Immature natural killer cell (primary cell): ENCODE results near the gene RBM6. TPM values are rescaled to one million over a fixed set of nuclear protein-coding genes. Genes with fewer than 3 reads are reported as not detected.

Source experiments
- DNase-seq, 3 donors: peaks; one replicate each; pipeline ENCODE4 v3.0.0; 2022; ENCODE audit warnings: mixed read lengths in 1 of 3
- H3K27ac Mint-ChIP-seq, 6 donors: one replicate each; pipeline ENCODE4 v1.8.0; 2020; ENCODE audit warnings: mixed read lengths in 6 of 6, mild to moderate bottlenecking in 5 of 6, inconsistent platforms in 4 of 6, moderate library complexity in 3 of 6
- H3K27me3 Mint-ChIP-seq, 3 donors: one replicate each; pipeline ENCODE4 v1.8.0; 2020 to 2021; ENCODE audit warnings: low read depth in 3 of 3, mild to moderate bottlenecking in 3 of 3, mixed read lengths in 3 of 3, moderate library complexity in 3 of 3, inconsistent platforms in 1 of 3
- H3K36me3 Mint-ChIP-seq, 3 donors: one replicate each; pipeline ENCODE4 v1.8.0; 2020; ENCODE audit warnings: mixed read lengths in 3 of 3, inconsistent platforms in 2 of 3, mild to moderate bottlenecking in 2 of 3
- H3K4me1 Mint-ChIP-seq, 2 donors: one replicate each; pipeline ENCODE4 v1.8.0; 2020; ENCODE audit warnings: inconsistent platforms in 2 of 2, mild to moderate bottlenecking in 2 of 2, mixed read lengths in 2 of 2, moderate library complexity in 1 of 2
- H3K4me3 Mint-ChIP-seq, 5 donors: one replicate each; pipeline ENCODE4 v1.8.0; 2020; ENCODE audit warnings: mild to moderate bottlenecking in 5 of 5, mixed read lengths in 5 of 5, inconsistent platforms in 3 of 5, moderate library complexity in 3 of 5
- H3K9me3 Mint-ChIP-seq, 6 donors: one replicate each; pipeline ENCODE4 v1.8.0; 2020; ENCODE audit warnings: mild to moderate bottlenecking in 6 of 6, mixed read lengths in 6 of 6, inconsistent platforms in 4 of 6, moderate library complexity in 3 of 6
- polyA plus RNA-seq, 3 donors: library from polyadenylated mRNA; unstranded; fragments of 300-500 nt; fragmentation: Illumina TruSeq; gene quantifications; one replicate each; pipeline ENCODE4 v1.2.3, GENCODE V29; 2021

RBM6 gene
- polyA plus RNA-seq, 3 donors from 2014 or later: 7.5 to 39.7 (median 19.2) TPM

DNA sequence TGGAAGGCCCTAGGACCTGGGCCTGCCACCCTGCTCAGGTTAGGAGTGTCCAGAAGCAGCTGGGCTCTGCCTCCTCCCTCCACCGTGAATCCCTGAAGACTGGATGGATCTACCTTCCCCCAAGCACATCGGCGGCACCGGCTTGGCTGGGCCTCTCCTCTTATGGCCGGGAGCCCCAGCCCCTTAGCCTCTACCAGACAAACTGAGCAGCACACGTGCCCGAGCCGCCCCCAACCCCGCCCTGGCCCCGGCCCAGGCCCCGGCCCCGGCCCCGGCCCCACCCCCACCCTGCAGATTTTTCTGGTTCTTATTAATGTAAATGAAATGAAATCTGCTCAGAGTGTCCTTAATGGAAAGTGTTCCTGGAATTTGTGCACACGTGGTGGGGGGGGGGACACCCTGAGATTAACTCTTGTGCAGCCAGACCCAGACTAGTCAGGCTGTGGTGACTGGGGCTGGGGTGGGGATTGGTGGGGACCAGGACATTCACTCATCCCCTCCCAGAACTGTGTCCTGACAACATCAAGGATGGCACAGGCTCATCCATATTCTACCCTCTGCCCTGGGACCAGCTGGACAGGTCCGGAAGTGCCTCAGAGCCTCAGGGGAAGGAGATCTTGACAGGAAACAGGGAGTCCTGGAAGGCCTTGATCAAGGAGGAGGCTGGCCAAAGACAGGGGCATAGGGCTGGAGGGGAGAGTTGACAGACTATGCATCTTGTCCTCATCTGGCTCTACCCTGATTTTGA is 184.3 kb downstream of the RBM6 start:
- H3K4me1 Mint-ChIP-seq: peaks cover 0 to 3% of the 10 kb centered on the region in 2 donors
- peaks cover 3 to 5% (median 4%) of the 10 kb centered on the region in 3 donors for H3K27me3 Mint-ChIP-seq
- H3K9me3 Mint-ChIP-seq: no peaks in the 10 kb centered on the region
- peaks cover 0 to 7% (median 0%) of the 10 kb centered on the region in 3 donors for H3K36me3 Mint-ChIP-seq
- no peak overlapping the region for H3K27ac Mint-ChIP-seq
- no peak overlapping the region for H3K4me3 Mint-ChIP-seq
- no peak for DNase-seq

DNA sequence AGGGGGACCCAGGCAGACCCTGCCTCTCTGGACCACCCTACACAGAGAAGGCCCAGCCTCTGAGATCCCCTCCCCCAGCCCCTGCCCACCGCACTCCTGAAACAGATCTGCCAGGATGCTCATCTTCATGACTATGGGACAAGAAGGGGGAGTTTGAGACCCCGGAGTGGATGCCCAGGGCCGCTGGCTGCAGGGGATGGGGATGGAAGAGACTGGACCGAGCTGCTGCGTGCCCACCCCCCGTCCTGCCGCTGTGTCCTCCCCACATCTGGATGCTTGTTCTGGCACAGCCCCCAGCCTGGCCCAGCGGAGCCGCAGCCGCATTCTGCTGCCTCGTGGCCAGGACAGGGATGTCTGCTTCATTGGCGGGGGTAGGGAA is 184.8 kb downstream of the RBM6 start:
- Mint-ChIP-seq H3K27ac (no peak overlapping the region), H3K9me3 (no peaks in the 10 kb centered on the region), H3K4me3 (no peak overlapping the region), H3K4me1 (peaks cover 0 to 3% of the 10 kb centered on the region in 2 donors), H3K27me3 (peaks cover 3 to 5% (median 4%) of the 10 kb centered on the region in 3 donors), H3K36me3 (peaks cover 0 to 7% (median 0%) of the 10 kb centered on the region in 3 donors)
- no peak for DNase-seq

DNA sequence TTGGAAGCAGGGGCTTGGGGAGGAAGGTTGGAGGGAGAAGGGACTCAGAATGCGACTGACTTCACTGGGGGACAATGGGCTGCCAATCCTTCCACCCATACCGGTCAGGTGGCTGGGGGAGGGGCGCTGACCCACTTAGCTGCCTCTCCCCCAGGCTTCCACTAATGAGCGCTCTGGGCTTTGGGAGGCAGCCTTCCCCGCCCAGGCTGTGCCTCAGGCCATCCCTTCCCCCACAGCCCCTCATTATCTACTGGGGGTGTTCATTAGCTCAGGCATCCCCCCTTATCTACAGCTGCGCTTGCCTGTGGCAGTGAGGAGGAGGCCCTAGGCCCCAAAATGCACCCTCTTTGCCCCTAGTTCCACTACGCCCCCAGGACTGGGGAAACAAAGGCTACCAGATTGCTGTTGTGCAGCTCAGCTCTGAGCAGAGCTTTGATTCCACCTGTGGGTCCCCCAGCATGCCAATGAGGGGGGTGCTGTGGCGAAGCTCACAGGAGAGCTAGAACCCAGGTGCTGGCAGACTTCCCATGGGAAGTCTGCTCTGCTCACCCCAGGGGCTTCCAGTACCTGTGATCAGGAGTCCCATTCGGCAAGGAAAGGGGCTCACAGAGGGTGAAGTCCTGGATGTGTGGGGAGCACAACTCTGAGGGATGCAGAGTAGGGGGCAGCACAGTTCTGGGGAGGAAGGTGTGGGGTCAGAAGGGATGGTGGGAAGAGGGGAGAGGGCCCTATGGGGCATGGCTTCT is 185.8 kb downstream of the RBM6 start:
- peaks cover 3 to 4% (median 3%) of the 10 kb centered on the region in 3 donors for H3K27me3 Mint-ChIP-seq
- no peaks in the 10 kb centered on the region for H3K9me3 Mint-ChIP-seq

DNA sequence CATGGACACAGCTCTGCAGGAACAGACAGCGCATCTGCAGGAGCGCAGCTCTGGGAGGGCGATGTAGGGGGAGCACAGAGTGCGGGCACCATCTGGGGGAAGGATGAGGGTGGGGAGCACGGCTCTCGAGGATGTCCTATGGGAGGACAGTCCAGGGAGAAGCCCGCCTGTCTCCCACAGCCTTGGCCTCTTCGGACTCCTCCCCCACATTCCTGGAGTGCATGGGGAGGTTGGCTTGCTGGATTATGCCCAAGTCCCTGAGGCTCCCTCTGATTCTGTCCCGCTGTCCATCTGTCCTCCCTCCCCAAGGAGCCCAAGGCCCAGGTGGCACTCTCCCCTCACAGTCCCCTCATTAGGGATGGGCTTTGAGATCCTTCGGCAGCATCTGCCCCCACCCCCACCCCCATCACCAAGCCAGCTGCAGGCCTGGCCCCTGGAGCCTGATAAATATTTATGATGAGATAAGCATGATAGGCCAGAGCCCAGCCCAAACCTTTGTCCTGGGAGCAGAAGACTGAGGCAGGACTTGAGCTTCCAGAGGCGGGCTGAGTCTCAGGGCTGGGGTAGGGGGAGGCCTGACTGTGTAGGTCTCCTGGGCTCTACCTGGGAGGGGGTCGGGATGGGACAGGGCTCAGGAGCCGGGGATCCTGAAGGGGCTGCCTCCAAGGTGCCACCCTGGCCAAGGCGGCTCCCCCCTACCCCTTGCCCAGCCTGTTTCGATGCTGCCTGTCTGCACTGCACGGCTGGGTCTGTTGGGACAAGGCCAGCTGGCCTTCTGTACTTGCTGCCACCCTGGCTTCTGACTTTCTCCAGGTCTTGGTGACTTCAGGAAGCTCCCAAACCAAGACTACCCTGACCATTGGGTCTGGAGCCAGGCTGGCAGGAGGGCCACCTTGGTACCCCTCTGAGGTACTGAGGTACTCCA is 186.6 kb downstream of the RBM6 start:
- H3K9me3 Mint-ChIP-seq: no peaks in the 10 kb centered on the region
- peaks cover 3 to 4% (median 3%) of the 10 kb centered on the region in 3 donors for H3K27me3 Mint-ChIP-seq
- DNase-seq: no peak
- peaks cover 0 to 2% of the 10 kb centered on the region in 2 donors for H3K4me1 Mint-ChIP-seq
- no peak overlapping the region for H3K4me3 Mint-ChIP-seq
- no peaks in the 10 kb centered on the region for H3K36me3 Mint-ChIP-seq
- H3K27ac Mint-ChIP-seq: no peak overlapping the region

More for the DNA sequence above, 185.8 kb downstream of the RBM6 start:
- peaks cover 0 to 3% of the 10 kb centered on the region in 2 donors for H3K4me1 Mint-ChIP-seq
- no peaks in the 10 kb centered on the region for H3K36me3 Mint-ChIP-seq
- DNase-seq: no peak
- no peak overlapping the region for H3K27ac Mint-ChIP-seq
- no peak overlapping the region for H3K4me3 Mint-ChIP-seq

Other genes with a start within 250 kb of the RBM6 start
- 1 to 10 TPM in 2 of 3 donors, not detected in 1; 1.5 to 1.7 TPM for gene AMIGO3, start 220.5 kb upstream of the RBM6 start, polyA plus RNA-seq
- 10 to 100 TPM; 13.5 to 35.2 (median 32.5) TPM for gene GMPPB, start 216.2 kb upstream of the RBM6 start, polyA plus RNA-seq
- 10 to 100 TPM; 18.2 to 43.6 (median 23.7) TPM for gene IP6K1, start 153.6 kb upstream of the RBM6 start, polyA plus RNA-seq
- not detected for gene CDHR4, start 140.3 kb upstream of the RBM6 start, polyA plus RNA-seq
- gene INKA1, start 136.9 kb upstream of the RBM6 start, polyA plus RNA-seq: 1 to 10 TPM in 1 of 3 donors, not detected in 2; 1.2 TPM
- gene UBA7, start 126.2 kb upstream of the RBM6 start, polyA plus RNA-seq: 10 to 100 TPM; 28.5 to 72.6 (median 54.7) TPM
- 1 to 10 TPM in 2 of 3 donors, not detected in 1; 1.4 to 1.5 TPM for gene TRAIP, start 83.6 kb upstream of the RBM6 start, polyA plus RNA-seq
- not detected for gene CAMKV, start 70.2 kb upstream of the RBM6 start, polyA plus RNA-seq
- gene MST1R, start 36.3 kb upstream of the RBM6 start, polyA plus RNA-seq: 1 to 10 TPM in 1 of 3 donors, under 1 TPM in 1, not detected in 1; 0.68 to 1.1 TPM
- 10 to 100 TPM; 11.5 to 24.0 (median 12.1) TPM for gene MON1A, start 10.3 kb upstream of the RBM6 start, polyA plus RNA-seq
- 10 to 100 TPM; 15.5 to 40.7 (median 21.4) TPM for gene RBM5, start 148.8 kb downstream of the RBM6 start, polyA plus RNA-seq
- gene SEMA3F, start 215.2 kb downstream of the RBM6 start, polyA plus RNA-seq: not detected